ENCODE data around the gene SORCS2.

The SORCS2 gene

DNA sequence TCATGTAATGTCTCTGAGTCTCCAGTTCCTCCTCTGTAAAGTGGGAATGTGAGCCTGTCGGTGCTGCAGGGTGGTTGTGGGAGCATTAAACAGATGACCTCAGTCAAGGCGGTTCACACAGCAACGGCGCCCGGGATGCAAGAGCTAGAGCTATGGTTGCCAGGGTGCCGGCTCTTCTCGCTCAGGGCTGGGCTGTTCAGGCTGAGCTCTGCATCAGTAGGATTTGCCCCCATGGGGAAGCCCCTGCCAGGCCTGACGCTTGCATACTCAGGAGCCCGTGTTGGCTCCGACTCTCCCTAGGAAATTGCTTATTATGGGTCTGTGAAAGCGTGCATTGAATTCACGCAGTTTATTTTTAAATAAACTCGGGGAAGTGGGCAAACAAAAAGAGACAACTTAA, 175.1 kb downstream of the SORCS2 start:
- TF ChIP-seq, protein P1, sequence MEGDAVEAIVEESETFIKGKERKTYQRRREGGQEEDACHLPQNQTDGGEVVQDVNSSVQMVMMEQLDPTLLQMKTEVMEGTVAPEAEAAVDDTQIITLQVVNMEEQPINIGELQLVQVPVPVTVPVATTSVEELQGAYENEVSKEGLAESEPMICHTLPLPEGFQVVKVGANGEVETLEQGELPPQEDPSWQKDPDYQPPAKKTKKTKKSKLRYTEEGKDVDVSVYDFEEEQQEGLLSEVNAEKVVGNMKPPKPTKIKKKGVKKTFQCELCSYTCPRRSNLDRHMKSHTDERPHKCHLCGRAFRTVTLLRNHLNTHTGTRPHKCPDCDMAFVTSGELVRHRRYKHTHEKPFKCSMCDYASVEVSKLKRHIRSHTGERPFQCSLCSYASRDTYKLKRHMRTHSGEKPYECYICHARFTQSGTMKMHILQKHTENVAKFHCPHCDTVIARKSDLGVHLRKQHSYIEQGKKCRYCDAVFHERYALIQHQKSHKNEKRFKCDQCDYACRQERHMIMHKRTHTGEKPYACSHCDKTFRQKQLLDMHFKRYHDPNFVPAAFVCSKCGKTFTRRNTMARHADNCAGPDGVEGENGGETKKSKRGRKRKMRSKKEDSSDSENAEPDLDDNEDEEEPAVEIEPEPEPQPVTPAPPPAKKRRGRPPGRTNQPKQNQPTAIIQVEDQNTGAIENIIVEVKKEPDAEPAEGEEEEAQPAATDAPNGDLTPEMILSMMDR (conservative IDR thresholded peaks at IDR 0.05; ENCODE audit: low read depth, low read length), result no peak
- no peak overlapping the region for H3K4me3 ChIP-seq (ENCODE audit: low read depth, low read length)
- DNase-seq (ENCODE audit: low read depth), result no peak

DNA sequence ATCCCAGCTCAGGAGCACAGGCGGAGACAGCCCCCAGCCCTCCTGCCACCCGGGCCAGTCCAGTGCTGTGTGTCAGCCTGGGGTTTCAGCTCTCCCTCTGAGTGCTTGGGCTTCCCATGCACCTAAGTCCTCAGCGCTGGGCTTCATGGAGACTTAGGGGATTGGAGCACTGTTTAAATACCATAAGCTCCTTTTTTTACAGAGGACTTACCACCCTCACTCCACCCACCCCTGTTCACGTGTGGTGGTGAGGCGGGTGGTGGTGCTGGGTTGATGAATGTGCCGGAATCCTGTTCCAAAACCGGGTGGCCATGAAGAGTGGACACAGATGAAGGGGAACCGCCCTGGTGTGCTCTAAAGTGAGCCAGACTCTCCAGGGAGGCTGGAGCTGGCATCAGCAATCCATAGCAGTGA, 175.5 kb downstream of the SORCS2 start:
- no peak for DNase-seq (ENCODE audit: low read depth)
- TF ChIP-seq, protein P1 (conservative IDR thresholded peaks at IDR 0.05; ENCODE audit: low read depth, low read length), result no peak
- H3K4me3 ChIP-seq (ENCODE audit: low read depth, low read length), result no peak overlapping the region

DNA sequence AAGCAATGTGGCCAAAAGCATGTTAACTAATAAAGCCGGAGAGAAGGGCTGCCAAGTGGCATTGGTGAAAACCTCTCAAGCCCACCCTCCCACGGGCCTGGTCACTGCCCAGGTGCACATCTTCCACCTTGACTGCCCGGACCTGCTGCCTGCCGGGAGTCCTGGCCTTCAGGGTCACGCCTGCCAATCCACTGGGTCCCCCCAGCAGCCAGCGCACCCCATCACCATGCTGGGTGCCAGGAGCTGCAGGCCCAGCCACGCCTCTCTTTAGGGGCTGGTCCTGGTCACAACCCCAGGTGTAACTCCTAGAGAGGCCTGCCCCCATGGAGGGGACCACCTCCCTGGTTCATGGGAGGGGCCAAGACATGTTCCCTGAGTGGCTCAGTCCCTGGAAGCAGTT, 176.0 kb downstream of the SORCS2 start:
- DNase-seq (ENCODE audit: low read depth), result no peak
- H3K4me3 ChIP-seq (ENCODE audit: low read depth, low read length), result no peak overlapping the region
- TF ChIP-seq, protein P1 (conservative IDR thresholded peaks at IDR 0.05; ENCODE audit: low read depth, low read length), result no peak

DNA sequence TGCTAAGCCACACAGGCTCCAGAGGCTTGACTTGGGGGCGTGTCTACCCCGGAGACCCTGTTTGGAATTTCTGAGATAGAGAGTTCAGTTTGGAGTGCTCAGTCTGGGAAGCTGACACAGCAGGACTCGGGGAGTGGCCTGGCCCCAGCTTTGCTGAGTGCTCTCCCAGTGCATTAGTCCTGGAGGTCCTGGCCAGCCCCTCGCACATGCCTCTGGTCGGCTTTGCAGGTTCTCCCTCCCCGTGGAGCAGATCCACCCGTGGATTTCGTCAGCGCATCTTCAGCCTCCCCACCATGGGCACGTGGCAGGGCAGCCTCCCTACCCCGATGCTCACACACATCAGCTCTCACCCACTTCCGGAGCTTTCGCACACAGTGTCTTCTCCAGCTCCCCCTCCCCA, 177.2 kb downstream of the SORCS2 start:
- H3K4me3 ChIP-seq (ENCODE audit: low read depth, low read length), result no peak overlapping the region
- TF ChIP-seq, protein P1 (conservative IDR thresholded peaks at IDR 0.05; ENCODE audit: low read depth, low read length), result no peak
- DNase-seq (ENCODE audit: low read depth), result no peak

DNA sequence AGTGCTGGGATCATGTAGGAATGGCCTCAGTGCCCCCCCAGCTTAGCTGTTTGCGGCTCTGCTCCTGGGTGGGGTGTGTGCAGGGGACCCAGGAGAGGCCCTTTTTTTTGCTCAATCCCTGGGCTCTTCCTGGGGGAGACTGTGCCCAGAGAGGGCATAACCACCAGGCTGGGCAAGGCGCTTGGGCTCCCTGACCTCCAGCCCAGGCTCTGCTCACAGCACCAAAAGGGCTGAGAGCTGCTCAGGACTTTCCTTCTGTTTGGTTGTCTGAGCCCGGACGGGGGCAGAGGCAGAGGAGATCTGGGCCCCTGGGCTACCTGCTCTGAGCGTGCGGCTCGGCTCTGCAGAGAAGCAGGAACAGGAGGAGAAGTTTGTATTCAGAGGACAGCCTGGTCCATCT, 177.7 kb downstream of the SORCS2 start:
- no peak for DNase-seq (ENCODE audit: low read depth)
- H3K4me3 ChIP-seq (ENCODE audit: low read depth, low read length), result no peak overlapping the region
- TF ChIP-seq, protein P1 (conservative IDR thresholded peaks at IDR 0.05; ENCODE audit: low read depth, low read length), result no peak

DNA sequence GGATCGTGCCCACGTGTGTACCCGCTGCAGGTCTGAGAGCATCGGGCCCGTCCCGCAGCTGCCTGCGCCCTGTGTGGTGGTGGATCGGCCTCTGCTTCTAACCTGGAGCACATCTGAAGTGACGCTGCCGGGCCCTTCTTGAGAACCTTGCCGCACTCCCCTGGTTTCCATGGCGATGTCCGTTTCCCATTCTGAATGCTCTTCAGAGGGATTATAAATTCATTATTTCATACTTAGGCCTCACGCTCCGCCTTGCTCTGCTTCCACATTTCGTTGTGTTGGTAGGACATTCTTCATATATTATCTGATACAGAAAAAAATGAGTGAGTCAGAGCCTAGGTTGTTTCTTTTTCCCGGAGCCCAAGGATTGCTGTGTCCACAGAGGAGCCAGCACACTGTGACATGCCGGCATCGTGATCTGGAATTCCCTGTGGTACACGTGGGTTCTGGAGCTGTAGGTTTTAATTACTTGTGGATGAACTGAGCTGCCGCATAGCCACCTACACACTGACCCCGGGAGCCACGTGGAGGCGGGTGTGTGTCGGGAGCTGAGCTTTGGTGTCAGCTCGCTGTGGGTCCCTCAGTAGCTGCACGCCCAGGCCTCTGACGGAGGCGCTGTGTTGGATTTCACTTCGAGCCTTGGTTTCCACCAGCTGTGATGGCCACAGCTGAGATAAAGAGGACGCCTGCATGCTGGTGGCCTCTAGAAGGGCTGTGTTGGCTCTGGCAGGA, 179.0 kb downstream of the SORCS2 start:
- TF ChIP-seq, protein P1 (conservative IDR thresholded peaks at IDR 0.05; ENCODE audit: low read depth, low read length), result no peak
- DNase-seq (ENCODE audit: low read depth), result peak; percentile 53
- H3K4me3 ChIP-seq (ENCODE audit: low read depth, low read length), result no peak overlapping the region

DNA sequence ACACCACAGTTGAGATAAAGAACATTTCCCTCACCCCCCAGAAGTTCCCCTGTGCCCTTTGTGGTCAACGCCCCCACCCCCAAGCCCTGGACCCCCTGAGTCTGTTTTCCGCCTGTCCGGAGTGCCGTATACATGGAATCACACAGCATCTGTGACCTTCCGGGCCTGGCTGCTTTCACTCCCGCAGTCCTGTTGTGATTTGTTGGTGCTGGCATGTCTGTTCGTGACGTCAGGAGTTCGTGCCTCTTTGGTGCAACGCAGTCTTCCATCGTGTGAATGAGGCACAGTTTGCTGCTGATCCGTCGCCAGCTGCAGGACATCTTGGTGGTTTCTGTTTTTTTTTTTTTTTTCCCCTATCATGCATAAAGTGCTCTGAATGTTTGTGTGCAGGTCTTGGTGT, 180.3 kb downstream of the SORCS2 start:
- DNase-seq (ENCODE audit: low read depth), result no peak
- no peak overlapping the region for H3K4me3 ChIP-seq (ENCODE audit: low read depth, low read length)
- TF ChIP-seq, protein P1 (conservative IDR thresholded peaks at IDR 0.05; ENCODE audit: low read depth, low read length), result no peak

All from choroid plexus epithelial cell (primary cell).